Calu3 (cell line): ENCODE results near the gene MIEN1. TPM values are rescaled to one million over a fixed set of nuclear protein-coding genes. Genes with fewer than 3 reads are reported as not detected.

Experiments
- Bru-seq: library from RNA; stranded (reverse); fragments of 400-500 nt; gene quantifications from one replicate; lab custom pipeline; 2021; lab: Mats Ljungman, UMichigan
- BruChase-seq, 2 experiments: library from RNA; stranded (reverse); fragments of 400-500 nt; gene quantifications; one replicate each; lab custom pipeline; 2021; lab: Mats Ljungman, UMichigan
- BruUV-seq: library from RNA; stranded (reverse); fragments of 400-500 nt; replicated peaks from 2 replicates; lab custom pipeline; 2021; lab: Mats Ljungman, UMichigan
- CTCF ChIA-PET: fragments of 300-600 bp; sonication (Branson Sonifier 250); formaldehyde crosslinking; loops from one replicate; lab custom pipeline; 2022; ENCODE audit warnings: antibody characterized with exemption; lab: Charles Lee
- DNase-seq: peaks from one replicate; pipeline ENCODE4 v3.0.0; 2022
- H3K27ac Mint-ChIP-seq: one replicate; pipeline ENCODE4 v1.8.0; 2022; ENCODE audit warnings: mixed read lengths; ENCODE audit not compliant: unreplicated experiment
- H3K27me3 Mint-ChIP-seq: one replicate; pipeline ENCODE4 v1.8.0; 2022; ENCODE audit warnings: mixed read lengths; ENCODE audit not compliant: unreplicated experiment
- H3K36me3 Mint-ChIP-seq: one replicate; pipeline ENCODE4 v1.8.0; 2022; ENCODE audit warnings: mild to moderate bottlenecking, moderate library complexity, mixed read lengths; ENCODE audit not compliant: insufficient read depth, unreplicated experiment
- H3K4me1 Mint-ChIP-seq: one replicate; pipeline ENCODE4 v1.8.0; 2022; ENCODE audit warnings: mild to moderate bottlenecking, low read depth, mixed read lengths; ENCODE audit not compliant: unreplicated experiment
- H3K4me3 Mint-ChIP-seq: one replicate; pipeline ENCODE4 v1.8.0; 2022; ENCODE audit warnings: mild to moderate bottlenecking, low read depth, moderate library complexity, mixed read lengths; ENCODE audit not compliant: unreplicated experiment
- H3K9me3 Mint-ChIP-seq: one replicate; pipeline ENCODE4 v1.8.0; 2022; ENCODE audit warnings: low read depth, mixed read lengths; ENCODE audit not compliant: unreplicated experiment
- intact Hi-C: fragments of 100-400 bp; cut with micrococcal nuclease; formaldehyde crosslinking; loops from one replicate; pipeline ENCODE4 v1.10.0; 2022; ENCODE audit not compliant: unreplicated experiment
- long read RNA-seq: library from polyadenylated mRNA; stranded (forward); transcript quantifications from one replicate; pipeline ENCODE4 v2.0.0, GENCODE V29; 2022
- total RNA-seq: library from RNA; stranded (reverse); gene quantifications from 2 replicates; pipeline ENCODE4 v1.2.3, GENCODE V29; 2022
- TF ChIP-seq, protein P1 (sequence below): fragments of 200-600 bp; IDR thresholded peaks from one replicate; pipeline ENCODE4 v1.8.0; 2022; ENCODE audit warnings: antibody characterized with exemption; ENCODE audit not compliant: unreplicated experiment

Gene MIEN1
- 2,121 and 2,217 TPM in 2 replicates for total RNA-seq
- percentile 100 among the genes with signal in this experiment for Bru-seq, nascent RNA
- percentile 100 among the genes with signal in this experiment for BruChase-seq, experiment 1, labeled RNA remaining after a 6-hour chase
- BruChase-seq, experiment 2, labeled RNA remaining after a 2-hour chase = percentile 100 among the genes with signal in this experiment
- long read RNA-seq, transcript MIEN1-205 (3 exons, 806 nt) = minor isoform, 97 of 5,083 reads
- long read RNA-seq, transcript MIEN1-202 (3 exons, 825 nt) = minor isoform, 506 of 5,083 reads
- long read RNA-seq, transcript MIEN1-201 (4 exons, 1,006 nt) = major isoform, 4,181 of 5,083 reads
- long read RNA-seq, transcript MIEN1-206 (1 exons, 1,999 nt) = minor isoform, 101 of 5,083 reads
- long read RNA-seq, partial matches to known transcripts = 58 of 5,083 reads
- long read RNA-seq, other reads (novel, unspliced or antisense) = 55 of 5,083 reads

GRCh38 chr17:39730095-39730921 lies at the start of gene MIEN1:
Gene MIEN1 (minus strand): TSS chr17:39730532. CDS start chr17:39730495, 37 bp downstream.
- peaks cover 34% of the 10 kb centered on the region for H3K4me1 Mint-ChIP-seq

DNA sequence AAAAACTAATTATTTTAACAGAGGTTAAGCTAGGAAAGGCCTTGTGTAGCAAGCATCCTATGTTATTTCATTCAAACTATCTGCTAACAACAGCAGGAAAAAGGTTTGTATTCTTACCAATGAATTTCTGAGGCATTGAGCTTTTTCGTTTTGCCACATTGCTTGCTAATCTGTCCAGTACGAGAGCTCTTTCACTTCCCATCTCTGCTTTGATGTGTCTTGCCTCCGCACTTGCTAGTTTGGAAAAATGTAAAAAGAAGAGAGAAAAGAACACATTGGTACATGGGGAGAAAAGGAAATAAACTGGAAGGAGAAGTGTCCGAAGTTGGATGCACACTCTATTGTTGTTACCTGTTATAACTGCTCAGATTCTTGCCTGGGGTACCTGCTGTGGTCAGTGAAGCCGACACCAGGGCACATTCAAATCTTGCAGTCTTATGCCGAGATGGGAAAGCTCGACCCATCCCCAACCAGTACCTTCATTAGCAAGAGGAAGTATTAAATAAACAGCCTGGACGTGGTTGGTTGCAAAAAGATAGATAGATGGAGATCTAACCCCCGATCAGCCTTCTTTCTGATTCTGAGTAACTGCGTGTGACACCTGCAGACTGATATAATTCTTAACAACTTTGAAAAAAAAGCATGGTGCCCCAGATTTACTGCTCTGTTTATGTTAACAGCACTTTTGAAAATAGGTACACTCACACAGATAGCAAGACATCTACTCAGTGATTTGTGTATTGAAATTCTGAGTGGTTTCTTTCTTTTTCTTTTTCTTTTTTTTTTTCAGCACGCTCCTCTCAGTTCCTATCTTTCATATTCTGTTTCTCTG lies 47.4 kb upstream of the MIEN1 start:
- intact Hi-C loops = loop anchor here (10.0 kb wide), 1 partner anchor 1067 kb away; no protein-coding TSS in a partner anchor
- CTCF ChIA-PET = interaction anchor here (0.8 to 120.4 kb wide), 24 partner anchors 8 to 717 kb away, joined by 3 to 34714 read pairs (median 198); partner anchors contain the start of genes ERBB2, GRB7, GSDMA and GSDMB
- TF ChIP-seq, protein P1, sequence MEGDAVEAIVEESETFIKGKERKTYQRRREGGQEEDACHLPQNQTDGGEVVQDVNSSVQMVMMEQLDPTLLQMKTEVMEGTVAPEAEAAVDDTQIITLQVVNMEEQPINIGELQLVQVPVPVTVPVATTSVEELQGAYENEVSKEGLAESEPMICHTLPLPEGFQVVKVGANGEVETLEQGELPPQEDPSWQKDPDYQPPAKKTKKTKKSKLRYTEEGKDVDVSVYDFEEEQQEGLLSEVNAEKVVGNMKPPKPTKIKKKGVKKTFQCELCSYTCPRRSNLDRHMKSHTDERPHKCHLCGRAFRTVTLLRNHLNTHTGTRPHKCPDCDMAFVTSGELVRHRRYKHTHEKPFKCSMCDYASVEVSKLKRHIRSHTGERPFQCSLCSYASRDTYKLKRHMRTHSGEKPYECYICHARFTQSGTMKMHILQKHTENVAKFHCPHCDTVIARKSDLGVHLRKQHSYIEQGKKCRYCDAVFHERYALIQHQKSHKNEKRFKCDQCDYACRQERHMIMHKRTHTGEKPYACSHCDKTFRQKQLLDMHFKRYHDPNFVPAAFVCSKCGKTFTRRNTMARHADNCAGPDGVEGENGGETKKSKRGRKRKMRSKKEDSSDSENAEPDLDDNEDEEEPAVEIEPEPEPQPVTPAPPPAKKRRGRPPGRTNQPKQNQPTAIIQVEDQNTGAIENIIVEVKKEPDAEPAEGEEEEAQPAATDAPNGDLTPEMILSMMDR = no peak
- Mint-ChIP-seq H3K27ac (no peak overlapping the region), H3K4me1 (peaks cover 48% of the 10 kb centered on the region), H3K9me3 (no peaks in the 10 kb centered on the region), H3K27me3 (no peaks in the 10 kb centered on the region), H3K4me3 (no peak overlapping the region), H3K36me3 (peaks cover 16% of the 10 kb centered on the region)
- no peak for DNase-seq
- no TSS peak for BruUV-seq

More at GRCh38 chr17:39730095-39730921, at the start of gene MIEN1:
- CTCF ChIA-PET = interaction anchor here (0.6 to 161.2 kb wide), 88 partner anchors 3 to 1218 kb away, joined by 3 to 42089 read pairs (median 6); partner anchors contain the start of genes CASC3, CSF3, ERBB2 and GRB7
- H3K27ac Mint-ChIP-seq = peak within 1 kb of the TSS; percentile 90
- H3K9me3 Mint-ChIP-seq = no peaks in the 10 kb centered on the region
- TF ChIP-seq, protein P1 = no peak
- no peaks in the 10 kb centered on the region for H3K27me3 Mint-ChIP-seq
- BruUV-seq = no TSS peak
- peaks cover 78% of the 10 kb centered on the region for H3K36me3 Mint-ChIP-seq
- H3K4me3 Mint-ChIP-seq = peak within 1 kb of the TSS; percentile 79
- intact Hi-C loops = loop anchor here (1.0 to 10.0 kb wide), 12 partner anchors 24 to 554 kb away; partner anchors contain the start of genes CDC6, IKZF3, PGAP3 and PSMD3
- no peak for DNase-seq

DNA sequence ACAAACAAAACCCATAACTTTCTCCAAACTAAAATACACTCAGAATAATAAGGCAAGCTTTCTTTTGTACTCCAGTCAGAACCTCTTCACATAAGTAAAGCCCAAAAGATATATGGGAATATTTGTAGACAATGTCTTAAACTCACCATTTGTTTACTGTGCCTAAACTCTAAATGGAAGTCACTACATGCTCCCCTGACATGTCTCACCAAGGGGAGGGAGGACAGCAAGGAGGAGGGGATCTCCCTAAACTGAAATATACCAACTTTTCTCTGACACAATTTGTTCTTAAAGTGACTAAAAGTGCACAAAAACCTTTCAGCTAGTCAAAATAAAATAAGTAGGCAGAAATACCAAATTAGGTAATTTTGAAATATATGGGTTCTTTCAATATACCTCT lies 45.9 kb upstream of the MIEN1 start:
- CTCF ChIA-PET = interaction anchor here (0.6 to 120.4 kb wide), 31 partner anchors 9 to 1599 kb away, joined by 3 to 34714 read pairs (median 19); partner anchors contain the start of genes CDK12, ERBB2, GRB7 and GSDMA
- H3K4me3 Mint-ChIP-seq = no peak overlapping the region
- intact Hi-C loops = loop anchor here (10.0 kb wide), 1 partner anchor 1069 kb away; no protein-coding TSS in a partner anchor
- H3K4me1 Mint-ChIP-seq = peaks cover 48% of the 10 kb centered on the region
- peaks cover under 1% of the 10 kb centered on the region for H3K36me3 Mint-ChIP-seq
- TF ChIP-seq, protein P1 = no peak
- no peaks in the 10 kb centered on the region for H3K9me3 Mint-ChIP-seq
- BruUV-seq = no TSS peak
- H3K27me3 Mint-ChIP-seq = no peaks in the 10 kb centered on the region
- no peak overlapping the region for H3K27ac Mint-ChIP-seq
- no peak for DNase-seq
